ENCODE data around the gene TFPI. TPM values are rescaled to one million over a fixed set of nuclear protein-coding genes. Genes with fewer than 3 reads are reported as not detected.

Gene TFPI
- total RNA-seq, 1 experiment from 2014 or later = 8.4 TPM

DNA sequence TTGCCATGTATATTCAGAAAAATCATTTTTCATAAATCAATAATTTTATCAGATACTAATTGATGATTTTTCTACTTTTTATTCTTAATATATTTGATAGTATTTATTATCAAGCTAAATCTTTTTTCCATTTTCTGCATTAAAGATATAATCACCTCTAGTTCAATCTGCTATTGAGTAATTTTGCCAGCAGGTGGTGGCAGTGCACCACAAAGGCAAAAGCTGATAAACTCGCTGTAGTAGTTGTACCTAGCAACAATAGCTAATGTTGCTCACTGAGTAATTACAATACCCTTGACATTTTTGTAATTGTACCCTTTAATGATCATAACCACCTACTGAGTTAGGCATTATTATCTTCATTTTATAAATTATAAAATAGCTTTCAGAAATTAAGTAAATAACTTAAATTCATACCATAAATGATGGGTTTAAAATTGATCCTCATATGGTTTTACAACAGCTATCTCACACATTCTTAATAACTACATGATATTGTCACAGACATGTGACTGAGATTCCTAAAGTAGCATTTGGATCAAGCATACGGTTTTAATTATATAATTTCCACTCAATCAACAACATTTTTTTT, 54.2 kb downstream of the TFPI start:
- H3K36me3 Mint-ChIP-seq = peaks cover 3% of the 10 kb centered on the region; the same call in 1 of the 2 replicates
- no peaks in the 10 kb centered on the region for H3K27me3 Mint-ChIP-seq (ENCODE audit: low read depth)

DNA sequence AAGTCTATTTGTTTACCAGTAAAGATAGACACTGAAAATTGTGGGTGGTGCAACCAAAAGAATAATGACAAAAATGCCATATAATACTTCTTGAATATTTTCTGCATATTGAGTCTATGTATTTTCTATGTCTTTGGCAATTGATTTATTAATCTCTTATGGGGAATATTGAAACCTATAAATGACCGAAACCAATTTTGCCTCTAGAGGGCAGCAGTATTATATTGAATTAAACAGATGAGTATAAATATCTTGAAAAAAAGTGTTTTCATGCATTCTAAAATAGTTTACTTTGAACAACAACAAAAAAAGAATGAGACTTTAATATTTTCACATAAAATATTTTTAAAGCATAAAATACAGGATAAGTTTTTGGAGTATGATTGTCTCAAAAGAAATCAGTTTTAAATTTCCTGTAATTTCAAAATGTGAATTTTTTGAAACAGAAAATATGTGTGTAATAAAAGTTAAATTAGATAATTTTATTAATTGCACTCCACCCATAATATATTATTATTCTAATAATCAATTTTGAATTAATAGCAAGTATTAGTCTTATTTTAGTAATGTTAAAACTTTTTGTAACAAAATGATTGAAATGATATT, 56.3 kb downstream of the TFPI start:
- Mint-ChIP-seq H3K27me3 (ENCODE audit: low read depth) (no peaks in the 10 kb centered on the region), H3K9me3 (peaks cover 18% of the 10 kb centered on the region), H3K4me1 (peaks cover 14% of the 10 kb centered on the region), H3K36me3 (peaks cover 24% of the 10 kb centered on the region), H3K27ac (no peak overlapping the region), H3K4me3 (no peak overlapping the region)
- CTCF ChIA-PET = interaction anchor here (5.9 kb wide), 1 partner anchor 82 kb away, joined by 195 read pairs; no protein-coding TSS in a partner anchor
- POLR2A ChIA-PET = no interaction called here
- DNase-seq (ENCODE audit: low spot score) (no peak), ATAC-seq (no peak)
- TF ChIP-seq OVOL2 (CRISPR knock-in tag; IDR thresholded peaks at IDR 0.05; ENCODE audit: borderline replicate concordance) (no peak), GTF2I (CRISPR knock-in tag; conservative IDR thresholded peaks at IDR 0.05) (no peak), ZNF396 (CRISPR knock-in tag; IDR thresholded peaks at IDR 0.05; ENCODE audit: borderline replicate concordance) (no peak), ZNF423 (CRISPR knock-in tag; IDR thresholded peaks at IDR 0.05) (no peak), TP53 (CRISPR knock-in tag; IDR thresholded peaks at IDR 0.05) (no peak), NR2C2 (CRISPR knock-in tag; IDR thresholded peaks at IDR 0.05) (no peak), ZNF263 (CRISPR knock-in tag; IDR thresholded peaks at IDR 0.05; ENCODE audit: low read depth) (no peak), RORB (CRISPR knock-in tag; IDR thresholded peaks at IDR 0.05) (no peak)
- TF ChIP-seq, protein P1, sequence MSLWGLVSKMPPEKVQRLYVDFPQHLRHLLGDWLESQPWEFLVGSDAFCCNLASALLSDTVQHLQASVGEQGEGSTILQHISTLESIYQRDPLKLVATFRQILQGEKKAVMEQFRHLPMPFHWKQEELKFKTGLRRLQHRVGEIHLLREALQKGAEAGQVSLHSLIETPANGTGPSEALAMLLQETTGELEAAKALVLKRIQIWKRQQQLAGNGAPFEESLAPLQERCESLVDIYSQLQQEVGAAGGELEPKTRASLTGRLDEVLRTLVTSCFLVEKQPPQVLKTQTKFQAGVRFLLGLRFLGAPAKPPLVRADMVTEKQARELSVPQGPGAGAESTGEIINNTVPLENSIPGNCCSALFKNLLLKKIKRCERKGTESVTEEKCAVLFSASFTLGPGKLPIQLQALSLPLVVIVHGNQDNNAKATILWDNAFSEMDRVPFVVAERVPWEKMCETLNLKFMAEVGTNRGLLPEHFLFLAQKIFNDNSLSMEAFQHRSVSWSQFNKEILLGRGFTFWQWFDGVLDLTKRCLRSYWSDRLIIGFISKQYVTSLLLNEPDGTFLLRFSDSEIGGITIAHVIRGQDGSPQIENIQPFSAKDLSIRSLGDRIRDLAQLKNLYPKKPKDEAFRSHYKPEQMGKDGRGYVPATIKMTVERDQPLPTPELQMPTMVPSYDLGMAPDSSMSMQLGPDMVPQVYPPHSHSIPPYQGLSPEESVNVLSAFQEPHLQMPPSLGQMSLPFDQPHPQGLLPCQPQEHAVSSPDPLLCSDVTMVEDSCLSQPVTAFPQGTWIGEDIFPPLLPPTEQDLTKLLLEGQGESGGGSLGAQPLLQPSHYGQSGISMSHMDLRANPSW (CRISPR knock-in tag; conservative IDR thresholded peaks at IDR 0.05; ENCODE audit: low read depth) = no peak
- TF ChIP-seq, protein P2, sequence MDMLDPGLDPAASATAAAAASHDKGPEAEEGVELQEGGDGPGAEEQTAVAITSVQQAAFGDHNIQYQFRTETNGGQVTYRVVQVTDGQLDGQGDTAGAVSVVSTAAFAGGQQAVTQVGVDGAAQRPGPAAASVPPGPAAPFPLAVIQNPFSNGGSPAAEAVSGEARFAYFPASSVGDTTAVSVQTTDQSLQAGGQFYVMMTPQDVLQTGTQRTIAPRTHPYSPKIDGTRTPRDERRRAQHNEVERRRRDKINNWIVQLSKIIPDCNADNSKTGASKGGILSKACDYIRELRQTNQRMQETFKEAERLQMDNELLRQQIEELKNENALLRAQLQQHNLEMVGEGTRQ (CRISPR knock-in tag; IDR thresholded peaks at IDR 0.05) = no peak
- TF ChIP-seq, protein P3, sequence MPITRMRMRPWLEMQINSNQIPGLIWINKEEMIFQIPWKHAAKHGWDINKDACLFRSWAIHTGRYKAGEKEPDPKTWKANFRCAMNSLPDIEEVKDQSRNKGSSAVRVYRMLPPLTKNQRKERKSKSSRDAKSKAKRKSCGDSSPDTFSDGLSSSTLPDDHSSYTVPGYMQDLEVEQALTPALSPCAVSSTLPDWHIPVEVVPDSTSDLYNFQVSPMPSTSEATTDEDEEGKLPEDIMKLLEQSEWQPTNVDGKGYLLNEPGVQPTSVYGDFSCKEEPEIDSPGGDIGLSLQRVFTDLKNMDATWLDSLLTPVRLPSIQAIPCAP (CRISPR knock-in tag; IDR thresholded peaks at IDR 0.05) = no peak
- TF ChIP-seq, protein P4, sequence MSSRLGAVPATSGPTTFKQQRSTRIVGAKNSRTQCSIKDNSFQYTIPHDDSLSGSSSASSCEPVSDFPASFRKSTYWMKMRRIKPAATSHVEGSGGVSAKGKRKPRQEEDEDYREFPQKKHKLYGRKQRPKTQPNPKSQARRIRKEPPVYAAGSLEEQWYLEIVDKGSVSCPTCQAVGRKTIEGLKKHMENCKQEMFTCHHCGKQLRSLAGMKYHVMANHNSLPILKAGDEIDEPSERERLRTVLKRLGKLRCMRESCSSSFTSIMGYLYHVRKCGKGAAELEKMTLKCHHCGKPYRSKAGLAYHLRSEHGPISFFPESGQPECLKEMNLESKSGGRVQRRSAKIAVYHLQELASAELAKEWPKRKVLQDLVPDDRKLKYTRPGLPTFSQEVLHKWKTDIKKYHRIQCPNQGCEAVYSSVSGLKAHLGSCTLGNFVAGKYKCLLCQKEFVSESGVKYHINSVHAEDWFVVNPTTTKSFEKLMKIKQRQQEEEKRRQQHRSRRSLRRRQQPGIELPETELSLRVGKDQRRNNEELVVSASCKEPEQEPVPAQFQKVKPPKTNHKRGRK (CRISPR knock-in tag; IDR thresholded peaks at IDR 0.05; ENCODE audit: borderline replicate concordance) = no peak

More for the DNA sequence above, 54.2 kb downstream of the TFPI start:
- CTCF ChIA-PET = interaction anchor here (0.6 to 5.9 kb wide), 52 partner anchors 10 to 1912 kb away, joined by 3 to 195 read pairs (median 5); partner anchors contain the start of genes CALCRL and TFPI
- POLR2A ChIA-PET = no interaction called here
- TF ChIP-seq CREB1 (CRISPR knock-in tag; IDR thresholded peaks at IDR 0.05) = no peak
- TF ChIP-seq, protein P5, sequence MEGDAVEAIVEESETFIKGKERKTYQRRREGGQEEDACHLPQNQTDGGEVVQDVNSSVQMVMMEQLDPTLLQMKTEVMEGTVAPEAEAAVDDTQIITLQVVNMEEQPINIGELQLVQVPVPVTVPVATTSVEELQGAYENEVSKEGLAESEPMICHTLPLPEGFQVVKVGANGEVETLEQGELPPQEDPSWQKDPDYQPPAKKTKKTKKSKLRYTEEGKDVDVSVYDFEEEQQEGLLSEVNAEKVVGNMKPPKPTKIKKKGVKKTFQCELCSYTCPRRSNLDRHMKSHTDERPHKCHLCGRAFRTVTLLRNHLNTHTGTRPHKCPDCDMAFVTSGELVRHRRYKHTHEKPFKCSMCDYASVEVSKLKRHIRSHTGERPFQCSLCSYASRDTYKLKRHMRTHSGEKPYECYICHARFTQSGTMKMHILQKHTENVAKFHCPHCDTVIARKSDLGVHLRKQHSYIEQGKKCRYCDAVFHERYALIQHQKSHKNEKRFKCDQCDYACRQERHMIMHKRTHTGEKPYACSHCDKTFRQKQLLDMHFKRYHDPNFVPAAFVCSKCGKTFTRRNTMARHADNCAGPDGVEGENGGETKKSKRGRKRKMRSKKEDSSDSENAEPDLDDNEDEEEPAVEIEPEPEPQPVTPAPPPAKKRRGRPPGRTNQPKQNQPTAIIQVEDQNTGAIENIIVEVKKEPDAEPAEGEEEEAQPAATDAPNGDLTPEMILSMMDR (IDR thresholded peaks at IDR 0.05) = peak; percentile 82
- TF ChIP-seq, protein P6, sequence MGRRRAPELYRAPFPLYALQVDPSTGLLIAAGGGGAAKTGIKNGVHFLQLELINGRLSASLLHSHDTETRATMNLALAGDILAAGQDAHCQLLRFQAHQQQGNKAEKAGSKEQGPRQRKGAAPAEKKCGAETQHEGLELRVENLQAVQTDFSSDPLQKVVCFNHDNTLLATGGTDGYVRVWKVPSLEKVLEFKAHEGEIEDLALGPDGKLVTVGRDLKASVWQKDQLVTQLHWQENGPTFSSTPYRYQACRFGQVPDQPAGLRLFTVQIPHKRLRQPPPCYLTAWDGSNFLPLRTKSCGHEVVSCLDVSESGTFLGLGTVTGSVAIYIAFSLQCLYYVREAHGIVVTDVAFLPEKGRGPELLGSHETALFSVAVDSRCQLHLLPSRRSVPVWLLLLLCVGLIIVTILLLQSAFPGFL (CRISPR knock-in tag; IDR thresholded peaks at IDR 0.05; ENCODE audit: borderline replicate concordance) = no peak
- no peak overlapping the region for H3K4me3 Mint-ChIP-seq
- H3K4me1 Mint-ChIP-seq = peaks cover 23% of the 10 kb centered on the region
- peak; percentile 67 for DNase-seq (ENCODE audit: low spot score)
- ATAC-seq = peak; percentile 49; the same call in 1 of the 2 replicates
- no peak overlapping the region for H3K27ac Mint-ChIP-seq
- H3K9me3 Mint-ChIP-seq = no peaks in the 10 kb centered on the region
